ENCODE results near the gene ZNF143.

GRCh38 chr11:9550191-9550628 lies 89.4 kb downstream of the ZNF143 start:
- TF ChIP-seq CTCF (IDR thresholded peaks at IDR 0.05; ENCODE audit: poor library complexity, severe bottlenecking) (no peak), EZH2 (IDR thresholded peaks at IDR 0.05; ENCODE audit: borderline replicate concordance, insufficient read depth, low read length, poor library complexity, severe bottlenecking) (no peak)

Data from neural cell (in vitro differentiated cells).